ENCODE data around the gene GANAB.

DNA sequence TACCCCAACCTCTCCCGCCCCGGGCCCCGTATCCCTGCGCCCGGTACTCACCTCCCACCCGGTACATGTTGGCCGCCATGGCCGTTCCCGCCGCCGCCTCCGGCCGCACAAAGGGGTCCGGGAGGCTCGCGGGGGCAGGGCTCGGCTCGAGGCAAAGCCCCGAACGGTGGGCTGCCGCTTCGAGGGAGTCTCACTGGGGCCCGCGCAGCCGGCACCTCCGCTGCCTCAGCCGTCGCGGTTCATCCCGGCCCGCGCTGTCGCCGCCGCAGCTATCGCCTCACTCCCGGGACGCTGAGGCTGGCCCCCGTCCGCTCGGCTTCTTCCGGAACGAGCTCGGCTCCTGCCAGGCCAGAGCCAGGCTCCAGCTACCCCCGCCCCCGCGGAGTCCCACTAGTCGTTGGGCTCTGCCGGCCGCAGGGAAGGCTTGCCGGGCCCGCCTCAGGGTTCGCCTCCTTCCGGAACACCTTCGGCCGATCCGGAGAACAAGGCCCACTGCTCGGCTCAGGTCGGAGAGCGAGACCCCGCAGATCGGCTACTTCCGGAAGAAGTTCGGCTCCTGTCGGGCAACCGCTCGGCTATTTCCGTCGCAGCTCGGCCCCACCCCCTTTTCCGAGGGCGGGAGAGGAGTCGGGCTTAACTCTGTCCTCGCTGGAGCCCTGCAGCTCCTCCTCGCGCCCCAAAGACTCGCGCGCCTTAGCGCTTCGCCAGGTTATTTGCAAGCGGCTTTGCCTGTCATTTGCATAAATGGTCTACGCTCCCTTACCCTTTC lies 44.9 kb downstream of the GANAB start, which contains the start of gene MTA2:
- TF ChIP-seq, protein P1, sequence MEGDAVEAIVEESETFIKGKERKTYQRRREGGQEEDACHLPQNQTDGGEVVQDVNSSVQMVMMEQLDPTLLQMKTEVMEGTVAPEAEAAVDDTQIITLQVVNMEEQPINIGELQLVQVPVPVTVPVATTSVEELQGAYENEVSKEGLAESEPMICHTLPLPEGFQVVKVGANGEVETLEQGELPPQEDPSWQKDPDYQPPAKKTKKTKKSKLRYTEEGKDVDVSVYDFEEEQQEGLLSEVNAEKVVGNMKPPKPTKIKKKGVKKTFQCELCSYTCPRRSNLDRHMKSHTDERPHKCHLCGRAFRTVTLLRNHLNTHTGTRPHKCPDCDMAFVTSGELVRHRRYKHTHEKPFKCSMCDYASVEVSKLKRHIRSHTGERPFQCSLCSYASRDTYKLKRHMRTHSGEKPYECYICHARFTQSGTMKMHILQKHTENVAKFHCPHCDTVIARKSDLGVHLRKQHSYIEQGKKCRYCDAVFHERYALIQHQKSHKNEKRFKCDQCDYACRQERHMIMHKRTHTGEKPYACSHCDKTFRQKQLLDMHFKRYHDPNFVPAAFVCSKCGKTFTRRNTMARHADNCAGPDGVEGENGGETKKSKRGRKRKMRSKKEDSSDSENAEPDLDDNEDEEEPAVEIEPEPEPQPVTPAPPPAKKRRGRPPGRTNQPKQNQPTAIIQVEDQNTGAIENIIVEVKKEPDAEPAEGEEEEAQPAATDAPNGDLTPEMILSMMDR (conservative IDR thresholded peaks at IDR 0.05; ENCODE audit: low read length): no peak
- TF ChIP-seq EZH2phosphoT487 (IDR thresholded peaks at IDR 0.05; ENCODE audit: borderline replicate concordance): no peak
